GM08714 (cell line): ENCODE data around the gene GPATCH8.
"Not testable (repeated sequence)": the region's sequence is repeated elsewhere in the genome, so short reads cannot be mapped to it uniquely, and the experiment has no call there.

Experiments used
- H3K4me3 ChIP-seq: fragments of 200-500 bp; sonication (Bioruptor generic); 2 replicates; pipeline ENCODE4 v1.5.1; 2014; ENCODE audit warnings: mild to moderate bottlenecking, low read length, inconsistent platforms
- ZNF274 ChIP-seq: IDR thresholded peaks from 2 replicates; pipeline ENCODE4 v1.6.1; 2012; ENCODE audit warnings: mild to moderate bottlenecking, low read depth, low read length

The GPATCH8 gene

GRCh38 chr17:44536090-44536953 is 33.1 kb upstream of the GPATCH8 start:
- TF ChIP-seq ZNF274: no peak
- H3K4me3 ChIP-seq: no peak overlapping the region

GRCh38 chr17:44533533-44534246 is 30.5 kb upstream of the GPATCH8 start:
- no peak overlapping the region for H3K4me3 ChIP-seq
- TF ChIP-seq ZNF274: no peak

- no peak overlapping the region for H3K4me3 ChIP-seq
- TF ChIP-seq ZNF274: no peak
Observed at GRCh38 chr17:44530896-44531418, 27.8 kb upstream of the GPATCH8 start.

GRCh38 chr17:44529864-44530263 is 26.7 kb upstream of the GPATCH8 start:
- no peak for TF ChIP-seq ZNF274
- H3K4me3 ChIP-seq: no peak overlapping the region

GRCh38 chr17:44527954-44528353 is 24.7 kb upstream of the GPATCH8 start:
- no peak for TF ChIP-seq ZNF274
- no peak overlapping the region for H3K4me3 ChIP-seq

- no peak for TF ChIP-seq ZNF274
- H3K4me3 ChIP-seq: no peak overlapping the region
Observed at GRCh38 chr17:44527102-44527501, 23.9 kb upstream of the GPATCH8 start.

- H3K4me3 ChIP-seq: no peak overlapping the region
- TF ChIP-seq ZNF274: no peak
Observed at GRCh38 chr17:44523672-44523972, 20.4 kb upstream of the GPATCH8 start.

GRCh38 chr17:44522883-44523671 is 19.9 kb upstream of the GPATCH8 start:
- no peak for TF ChIP-seq ZNF274
- H3K4me3 ChIP-seq: no peak overlapping the region

- no peak overlapping the region for H3K4me3 ChIP-seq
- TF ChIP-seq ZNF274: no peak
Observed at GRCh38 chr17:44518032-44518431, 14.8 kb upstream of the GPATCH8 start.

GRCh38 chr17:44511241-44512134 is 8.3 kb upstream of the GPATCH8 start:
- H3K4me3 ChIP-seq: not testable (repeated sequence)

- not testable (repeated sequence) for H3K4me3 ChIP-seq
Observed at GRCh38 chr17:44506939-44507604, 3.9 kb upstream of the GPATCH8 start.

- H3K4me3 ChIP-seq: peak overlapping the region; percentile 79
- TF ChIP-seq ZNF274: no peak
Observed at GRCh38 chr17:44502598-44503146, 534 bp downstream of the GPATCH8 start.

GRCh38 chr17:44501866-44502375 is 1.3 kb downstream of the GPATCH8 start:
- TF ChIP-seq ZNF274: no peak
- H3K4me3 ChIP-seq: peak overlapping the region; percentile 79
